ENCODE data around the gene IL15.
"Not testable (repeated sequence)": the region's sequence is repeated elsewhere in the genome, so short reads cannot be mapped to it uniquely, and the experiment has no call there.

IL15 gene

GRCh38 chr4:141680060-141680459, 43.7 kb downstream of the IL15 start:
- no peak overlapping the region for H3K4me3 ChIP-seq (ENCODE audit: low read length)
- no peaks in the 10 kb centered on the region for H3K27me3 ChIP-seq (ENCODE audit: control insufficient read depth, insufficient read depth, low read length)
- H3K4me1 ChIP-seq (ENCODE audit: control insufficient read depth, low read depth, low read length), result peaks cover 4% of the 10 kb centered on the region
- no peak overlapping the region for H3K27ac ChIP-seq (ENCODE audit: low read length)
- no peaks in the 10 kb centered on the region for H3K9me3 ChIP-seq (ENCODE audit: control insufficient read depth, low read depth, low read length)
- no peaks in the 10 kb centered on the region for H3K36me3 ChIP-seq (ENCODE audit: control insufficient read depth, low read depth, low read length)
- no peak overlapping the region for H3K9ac ChIP-seq (ENCODE audit: low read length)

- Histone ChIP-seq H3K4me1 (ENCODE audit: control insufficient read depth, low read depth, low read length) (no peaks in the 10 kb centered on the region), H3K27me3 (ENCODE audit: control insufficient read depth, insufficient read depth, low read length) (no peaks in the 10 kb centered on the region), H3K4me3 (ENCODE audit: low read length) (no peak overlapping the region), H3K9me3 (ENCODE audit: control insufficient read depth, low read depth, low read length) (no peaks in the 10 kb centered on the region), H3K36me3 (ENCODE audit: control insufficient read depth, low read depth, low read length) (no peaks in the 10 kb centered on the region), H3K27ac (ENCODE audit: low read length) (no peak overlapping the region), H3K9ac (ENCODE audit: low read length) (no peak overlapping the region)
Measured at GRCh38 chr4:141684785-141685184, 48.4 kb downstream of the IL15 start.

GRCh38 chr4:141686146-141686775, 49.9 kb downstream of the IL15 start:
- H3K9me3 ChIP-seq (ENCODE audit: control insufficient read depth, low read depth, low read length), result no peaks in the 10 kb centered on the region
- H3K4me1 ChIP-seq (ENCODE audit: control insufficient read depth, low read depth, low read length), result no peaks in the 10 kb centered on the region
- no peak overlapping the region for H3K4me3 ChIP-seq (ENCODE audit: low read length)
- no peaks in the 10 kb centered on the region for H3K27me3 ChIP-seq (ENCODE audit: control insufficient read depth, insufficient read depth, low read length)
- H3K27ac ChIP-seq (ENCODE audit: low read length), result no peak overlapping the region
- H3K36me3 ChIP-seq (ENCODE audit: control insufficient read depth, low read depth, low read length), result no peaks in the 10 kb centered on the region
- no peak overlapping the region for H3K9ac ChIP-seq (ENCODE audit: low read length)

- no peaks in the 10 kb centered on the region for H3K27me3 ChIP-seq (ENCODE audit: control insufficient read depth, insufficient read depth, low read length)
- no peak overlapping the region for H3K9ac ChIP-seq (ENCODE audit: low read length)
- no peak overlapping the region for H3K4me3 ChIP-seq (ENCODE audit: low read length)
- H3K4me1 ChIP-seq (ENCODE audit: control insufficient read depth, low read depth, low read length), result no peaks in the 10 kb centered on the region
- H3K36me3 ChIP-seq (ENCODE audit: control insufficient read depth, low read depth, low read length), result no peaks in the 10 kb centered on the region
- no peaks in the 10 kb centered on the region for H3K9me3 ChIP-seq (ENCODE audit: control insufficient read depth, low read depth, low read length)
- H3K27ac ChIP-seq (ENCODE audit: low read length), result no peak overlapping the region
Measured at GRCh38 chr4:141686879-141687278, 50.5 kb downstream of the IL15 start.

GRCh38 chr4:141689726-141690296, 53.4 kb downstream of the IL15 start:
- H3K27ac ChIP-seq (ENCODE audit: low read length); H3K4me1 ChIP-seq (ENCODE audit: control insufficient read depth, low read depth, low read length); H3K9ac ChIP-seq (ENCODE audit: low read length); H3K36me3 ChIP-seq (ENCODE audit: control insufficient read depth, low read depth, low read length); H3K9me3 ChIP-seq (ENCODE audit: control insufficient read depth, low read depth, low read length); H3K4me3 ChIP-seq (ENCODE audit: low read length); H3K27me3 ChIP-seq (ENCODE audit: control insufficient read depth, insufficient read depth, low read length): not testable (repeated sequence)

- H3K9ac ChIP-seq (ENCODE audit: low read length); H3K36me3 ChIP-seq (ENCODE audit: control insufficient read depth, low read depth, low read length); H3K27ac ChIP-seq (ENCODE audit: low read length); H3K4me3 ChIP-seq (ENCODE audit: low read length); H3K27me3 ChIP-seq (ENCODE audit: control insufficient read depth, insufficient read depth, low read length); H3K4me1 ChIP-seq (ENCODE audit: control insufficient read depth, low read depth, low read length); H3K9me3 ChIP-seq (ENCODE audit: control insufficient read depth, low read depth, low read length): not testable (repeated sequence)
Measured at GRCh38 chr4:141691247-141691646, 54.9 kb downstream of the IL15 start.

GRCh38 chr4:141692081-141692480, 55.7 kb downstream of the IL15 start:
- Histone ChIP-seq H3K4me3 (ENCODE audit: low read length) (no peak overlapping the region), H3K4me1 (ENCODE audit: control insufficient read depth, low read depth, low read length) (no peaks in the 10 kb centered on the region), H3K9me3 (ENCODE audit: control insufficient read depth, low read depth, low read length) (no peaks in the 10 kb centered on the region), H3K36me3 (ENCODE audit: control insufficient read depth, low read depth, low read length) (no peaks in the 10 kb centered on the region), H3K27ac (ENCODE audit: low read length) (no peak overlapping the region), H3K9ac (ENCODE audit: low read length) (no peak overlapping the region), H3K27me3 (ENCODE audit: control insufficient read depth, insufficient read depth, low read length) (no peaks in the 10 kb centered on the region)

- Histone ChIP-seq H3K27me3 (ENCODE audit: control insufficient read depth, insufficient read depth, low read length) (no peaks in the 10 kb centered on the region), H3K9ac (ENCODE audit: low read length) (no peak overlapping the region), H3K27ac (ENCODE audit: low read length) (no peak overlapping the region), H3K36me3 (ENCODE audit: control insufficient read depth, low read depth, low read length) (no peaks in the 10 kb centered on the region), H3K4me3 (ENCODE audit: low read length) (no peak overlapping the region), H3K4me1 (ENCODE audit: control insufficient read depth, low read depth, low read length) (no peaks in the 10 kb centered on the region), H3K9me3 (ENCODE audit: control insufficient read depth, low read depth, low read length) (no peaks in the 10 kb centered on the region)
Measured at GRCh38 chr4:141697116-141697515, 60.7 kb downstream of the IL15 start.

- Histone ChIP-seq H3K4me3 (ENCODE audit: low read length) (no peak overlapping the region), H3K9ac (ENCODE audit: low read length) (no peak overlapping the region), H3K27me3 (ENCODE audit: control insufficient read depth, insufficient read depth, low read length) (no peaks in the 10 kb centered on the region), H3K27ac (ENCODE audit: low read length) (no peak overlapping the region), H3K9me3 (ENCODE audit: control insufficient read depth, low read depth, low read length) (no peaks in the 10 kb centered on the region), H3K36me3 (ENCODE audit: control insufficient read depth, low read depth, low read length) (no peaks in the 10 kb centered on the region), H3K4me1 (ENCODE audit: control insufficient read depth, low read depth, low read length) (no peaks in the 10 kb centered on the region)
Measured at GRCh38 chr4:141702472-141703182, 66.2 kb downstream of the IL15 start.

GRCh38 chr4:141703497-141703896, 67.1 kb downstream of the IL15 start:
- Histone ChIP-seq H3K27me3 (ENCODE audit: control insufficient read depth, insufficient read depth, low read length) (no peaks in the 10 kb centered on the region), H3K36me3 (ENCODE audit: control insufficient read depth, low read depth, low read length) (no peaks in the 10 kb centered on the region), H3K9me3 (ENCODE audit: control insufficient read depth, low read depth, low read length) (no peaks in the 10 kb centered on the region), H3K27ac (ENCODE audit: low read length) (no peak overlapping the region), H3K4me1 (ENCODE audit: control insufficient read depth, low read depth, low read length) (no peaks in the 10 kb centered on the region), H3K4me3 (ENCODE audit: low read length) (no peak overlapping the region), H3K9ac (ENCODE audit: low read length) (no peak overlapping the region)

GRCh38 chr4:141705048-141705746, 68.8 kb downstream of the IL15 start:
- Histone ChIP-seq H3K4me3 (ENCODE audit: low read length) (no peak overlapping the region), H3K9ac (ENCODE audit: low read length) (no peak overlapping the region), H3K27ac (ENCODE audit: low read length) (no peak overlapping the region), H3K36me3 (ENCODE audit: control insufficient read depth, low read depth, low read length) (no peaks in the 10 kb centered on the region), H3K27me3 (ENCODE audit: control insufficient read depth, insufficient read depth, low read length) (no peaks in the 10 kb centered on the region), H3K4me1 (ENCODE audit: control insufficient read depth, low read depth, low read length) (no peaks in the 10 kb centered on the region), H3K9me3 (ENCODE audit: control insufficient read depth, low read depth, low read length) (no peaks in the 10 kb centered on the region)
